Endothelial cell of hepatic sinusoid (primary cell): ENCODE results near the gene DAGLA.

ENCODE experiments used
- in situ Hi-C: cut with HindIII; loops from 2 replicates; pipeline ENCODE4 v1.10.0; 2017; ENCODE audit warnings: low sequenced_read_pairs

Gene DAGLA

DNA sequence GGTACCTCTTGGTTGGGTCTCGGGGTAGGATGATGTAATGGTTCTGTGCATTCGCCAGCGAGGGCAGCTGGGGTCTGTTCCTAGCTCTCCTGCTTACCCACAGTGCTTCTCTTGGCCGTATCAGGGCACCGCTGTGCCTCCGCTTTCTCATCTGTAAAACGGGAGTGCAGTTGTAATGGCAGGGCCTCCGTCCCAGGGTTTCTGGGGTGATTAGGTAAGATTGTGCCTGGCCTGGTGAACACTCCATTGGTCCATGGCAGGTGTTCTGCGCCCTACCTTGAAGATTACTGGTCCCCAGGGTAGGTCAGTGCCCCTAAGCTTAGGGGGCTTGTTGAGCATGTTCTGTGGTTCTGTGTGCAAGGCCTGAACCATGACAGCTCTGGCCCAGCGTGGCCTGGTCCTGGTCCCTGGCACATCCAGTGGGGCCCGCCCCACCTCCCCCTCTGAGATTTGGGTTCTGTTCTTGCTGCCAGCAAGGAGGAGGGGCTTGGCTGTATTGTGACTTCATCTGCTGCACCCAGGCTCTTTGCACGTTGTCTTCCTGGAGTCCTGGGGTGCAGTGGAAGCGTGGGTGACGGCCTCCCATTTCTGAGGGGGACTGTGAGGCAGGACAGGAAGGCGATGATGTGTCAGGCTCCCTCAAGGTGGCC is 77.1 kb downstream of the DAGLA start:
- in situ Hi-C loops = no loop called here

- in situ Hi-C loops = no loop called here
Observed at GRCh38 chr11:61760946-61761345, 80.8 kb downstream of the DAGLA start.

- in situ Hi-C loops = no loop called here
Observed at GRCh38 chr11:61761440-61762222, 81.4 kb downstream of the DAGLA start.

DNA sequence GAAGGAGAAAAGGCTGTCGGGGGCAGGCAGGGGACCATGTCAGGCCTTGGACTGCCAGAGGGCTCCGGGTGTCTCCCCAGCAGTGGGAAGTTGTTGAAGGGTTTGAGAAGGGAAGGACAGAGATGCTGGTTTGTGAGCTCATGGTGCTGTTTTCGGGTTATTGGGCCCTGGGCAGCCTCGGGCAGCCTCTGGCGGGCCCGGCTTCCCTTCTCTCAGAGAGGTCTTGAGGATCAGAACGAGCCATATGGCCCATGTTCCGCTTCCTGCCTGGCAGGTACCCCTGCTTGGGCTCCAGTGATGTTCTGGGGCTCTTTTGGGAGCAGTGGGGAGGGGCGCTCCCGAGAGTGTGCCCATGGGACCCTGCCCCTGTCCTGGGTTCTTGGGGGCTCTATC is 82.0 kb downstream of the DAGLA start:
- in situ Hi-C loops = no loop called here

- in situ Hi-C loops = no loop called here
Observed at GRCh38 chr11:61762798-61763197, 82.6 kb downstream of the DAGLA start.

DNA sequence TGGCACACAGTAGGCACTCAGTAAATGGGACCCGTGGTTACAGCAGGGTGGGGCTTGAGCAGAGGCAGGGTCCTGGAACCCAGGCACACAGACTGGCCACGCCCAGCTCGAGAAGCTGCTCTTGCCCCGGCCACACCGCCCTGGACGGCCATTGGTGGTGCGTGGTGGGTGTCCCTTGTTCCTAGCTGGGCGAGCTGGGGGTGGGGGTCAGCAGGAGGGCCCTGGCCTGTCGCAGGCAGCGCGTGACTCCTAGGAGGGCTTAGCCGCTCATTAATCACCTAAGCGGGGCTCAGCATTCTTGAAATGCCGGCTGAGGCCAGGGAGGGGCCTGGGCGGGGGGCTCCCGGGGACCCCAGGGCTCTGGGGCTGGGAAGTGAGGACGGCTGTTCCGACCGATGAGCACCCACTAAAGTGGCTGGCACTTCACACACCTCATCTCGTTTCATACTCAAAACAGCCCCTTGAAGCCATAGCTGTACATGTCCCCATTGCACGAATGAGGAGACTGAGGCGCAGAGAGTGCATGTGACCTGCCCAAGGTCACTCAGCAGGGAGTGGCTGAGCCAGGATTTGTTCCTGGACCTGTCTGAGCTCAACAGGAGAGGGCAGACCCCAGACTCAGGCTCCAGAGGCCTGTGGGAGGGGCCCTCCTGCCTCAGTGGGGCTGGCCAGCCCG is 83.9 kb downstream of the DAGLA start:
- in situ Hi-C loops = no loop called here

GRCh38 chr11:61764606-61765260 is 84.5 kb downstream of the DAGLA start:
- in situ Hi-C loops = no loop called here

DNA sequence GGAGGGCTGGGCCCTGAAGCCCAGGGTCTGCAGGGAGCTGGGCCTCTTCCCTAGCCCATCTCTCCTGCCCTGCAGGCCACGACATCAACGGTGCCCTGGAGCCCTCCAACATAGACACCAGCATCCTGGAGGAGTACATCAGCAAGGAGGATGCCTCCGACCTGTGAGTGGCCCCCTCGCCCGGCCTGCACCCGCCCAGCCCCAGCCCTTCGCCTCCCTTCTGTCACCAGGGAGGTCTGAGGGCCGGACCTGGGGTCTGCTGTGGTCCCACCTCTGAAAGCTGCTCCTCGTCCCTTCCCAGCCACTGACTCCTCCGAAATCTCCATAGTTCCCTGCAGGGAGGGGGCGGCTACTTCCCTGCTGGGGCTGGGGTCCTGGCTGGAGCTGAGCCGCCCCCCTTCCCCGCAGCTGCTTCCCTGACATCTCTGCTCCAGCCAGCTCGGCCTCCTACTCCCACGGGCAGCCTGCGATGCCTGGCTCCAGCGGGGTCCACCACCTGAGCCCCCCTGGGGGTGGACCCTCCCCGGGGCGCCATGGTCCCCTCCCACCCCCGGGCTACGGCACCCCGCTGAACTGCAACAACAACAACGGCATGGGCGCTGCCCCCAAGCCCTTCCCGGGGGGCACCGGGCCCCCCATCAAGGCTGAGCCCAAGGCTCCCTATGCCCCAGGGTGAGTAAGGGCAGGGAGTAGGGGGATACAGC is 85.5 kb downstream of the DAGLA start:
- in situ Hi-C loops = no loop called here

GRCh38 chr11:61766353-61766841 is 86.2 kb downstream of the DAGLA start:
- in situ Hi-C loops = no loop called here

GRCh38 chr11:61768376-61769076 is 88.3 kb downstream of the DAGLA start:
- in situ Hi-C loops = no loop called here

DNA sequence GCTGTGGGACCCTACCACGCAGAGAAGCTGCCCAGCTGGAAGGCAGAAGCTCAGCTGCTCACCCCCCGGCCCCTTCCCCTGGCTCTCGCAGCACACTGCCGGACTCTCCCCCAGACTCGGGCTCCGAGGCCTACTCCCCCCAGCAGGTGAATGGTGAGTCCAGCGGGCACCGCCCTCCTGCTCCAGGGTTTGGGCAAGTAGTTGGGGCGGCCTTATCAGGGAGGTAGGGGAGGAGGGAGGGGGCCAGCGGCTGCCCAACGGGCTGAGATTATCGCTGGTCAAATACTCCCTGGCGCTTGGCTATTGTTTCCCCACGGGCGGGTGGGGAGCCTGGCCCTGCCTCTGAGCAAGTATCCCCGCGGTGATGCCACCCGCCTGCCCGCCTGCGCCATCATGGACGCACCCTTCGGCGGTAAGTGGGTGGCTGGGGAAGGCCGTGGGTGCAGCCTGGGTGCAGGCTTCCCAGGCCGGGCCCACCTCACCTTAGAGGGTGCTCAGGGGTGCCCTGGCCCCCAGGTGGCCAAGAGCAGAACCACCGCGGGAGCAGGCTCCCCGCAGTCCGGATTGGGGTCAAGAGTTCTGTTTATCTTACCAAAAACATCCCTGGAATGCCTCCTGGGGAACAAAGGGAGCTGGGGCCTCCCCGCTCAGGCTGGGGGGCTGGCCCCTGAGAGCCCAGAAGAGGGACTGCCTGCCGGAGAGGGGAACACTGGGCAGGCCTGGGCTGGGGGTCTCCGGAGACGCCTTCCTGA is 89.2 kb downstream of the DAGLA start:
- in situ Hi-C loops = no loop called here

DNA sequence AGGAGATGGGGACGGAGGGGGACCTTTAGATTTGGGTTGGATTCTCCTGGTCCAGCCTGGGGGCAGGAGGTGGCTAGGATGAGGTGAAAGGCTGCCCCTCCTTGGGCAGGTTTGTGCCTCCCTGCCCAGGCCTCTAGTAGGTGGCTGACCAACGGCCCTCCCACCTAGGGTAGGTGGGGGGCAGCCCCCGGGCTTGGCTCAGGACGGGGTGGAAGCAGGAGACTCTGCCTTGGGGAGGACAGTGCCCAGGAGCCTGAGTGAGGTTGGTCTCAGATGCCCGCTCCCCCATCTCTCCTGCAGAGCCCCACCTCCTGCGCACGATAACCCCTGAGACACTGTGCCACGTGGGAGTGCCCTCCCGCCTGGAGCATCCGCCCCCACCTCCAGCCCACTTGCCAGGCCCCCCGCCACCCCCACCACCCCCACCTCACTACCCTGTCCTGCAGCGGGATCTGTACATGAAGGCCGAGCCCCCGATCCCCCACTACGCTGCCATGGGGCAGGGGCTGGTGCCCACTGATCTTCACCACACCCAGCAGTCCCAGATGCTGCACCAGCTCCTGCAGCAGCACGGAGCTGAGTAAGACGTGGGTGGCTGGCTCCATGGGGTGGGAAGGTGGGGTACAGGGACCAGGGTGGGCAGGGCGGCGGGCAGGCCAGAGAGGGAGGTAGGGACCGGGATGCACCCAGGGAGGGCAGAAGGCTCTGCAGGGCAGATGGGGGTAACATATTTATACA is 89.9 kb downstream of the DAGLA start:
- in situ Hi-C loops = no loop called here

DNA sequence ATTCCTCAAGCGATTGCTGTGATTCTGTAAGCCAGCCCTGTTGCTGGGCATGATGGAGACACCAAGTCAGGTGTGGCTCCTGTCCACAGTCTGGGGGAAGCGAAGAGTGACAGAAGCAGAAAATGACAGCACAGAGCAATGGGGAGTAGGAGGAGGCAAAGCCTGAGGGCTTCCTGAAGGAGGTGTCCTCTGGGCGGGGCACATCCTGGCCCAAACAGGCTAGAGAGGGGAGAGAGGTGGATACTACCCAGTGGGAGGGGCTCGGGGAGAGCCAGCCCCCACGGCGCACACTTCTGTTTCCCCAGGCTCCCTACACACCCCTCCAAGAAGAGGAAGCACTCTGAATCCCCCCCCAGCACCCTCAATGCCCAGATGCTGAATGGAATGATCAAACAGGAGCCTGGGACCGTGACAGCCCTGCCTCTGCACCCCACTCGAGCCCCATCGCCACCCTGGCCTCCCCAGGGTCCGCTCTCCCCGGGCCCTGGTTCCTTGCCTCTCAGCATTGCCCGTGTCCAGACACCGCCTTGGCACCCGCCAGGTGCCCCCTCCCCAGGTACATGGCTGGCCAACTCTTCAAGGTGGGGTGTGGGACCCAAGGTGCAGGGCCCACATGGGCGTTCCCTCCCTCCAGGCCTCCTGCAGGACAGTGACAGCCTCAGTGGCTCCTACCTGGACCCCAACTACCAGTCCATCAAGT is 91.2 kb downstream of the DAGLA start:
- in situ Hi-C loops = no loop called here

DNA sequence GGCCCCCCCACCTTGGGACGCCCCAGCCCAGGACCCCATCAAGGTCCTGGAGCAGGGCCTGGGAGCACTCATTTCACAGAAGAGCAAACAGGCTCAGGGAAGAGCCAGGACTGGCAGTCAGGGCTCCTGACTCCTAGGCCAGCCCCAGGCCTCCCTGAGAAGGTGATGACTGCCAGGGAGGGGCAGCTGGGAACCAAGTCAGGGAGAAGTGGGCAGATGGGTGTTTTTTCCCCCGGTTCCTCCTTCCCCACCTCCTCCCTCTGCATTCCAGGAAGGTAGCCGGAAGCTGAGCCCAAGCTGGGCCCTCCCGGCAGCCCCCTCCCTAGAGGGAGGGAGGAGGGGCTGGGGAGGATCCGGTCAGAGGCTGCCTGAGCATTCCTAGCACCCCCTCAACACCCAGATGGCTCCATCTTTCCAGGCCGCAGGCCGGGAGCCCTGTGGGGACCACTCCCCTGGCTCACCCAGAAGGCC is 91.8 kb downstream of the DAGLA start:
- in situ Hi-C loops = no loop called here

- in situ Hi-C loops = no loop called here
Observed at GRCh38 chr11:61773356-61773755, 93.2 kb downstream of the DAGLA start.

DNA sequence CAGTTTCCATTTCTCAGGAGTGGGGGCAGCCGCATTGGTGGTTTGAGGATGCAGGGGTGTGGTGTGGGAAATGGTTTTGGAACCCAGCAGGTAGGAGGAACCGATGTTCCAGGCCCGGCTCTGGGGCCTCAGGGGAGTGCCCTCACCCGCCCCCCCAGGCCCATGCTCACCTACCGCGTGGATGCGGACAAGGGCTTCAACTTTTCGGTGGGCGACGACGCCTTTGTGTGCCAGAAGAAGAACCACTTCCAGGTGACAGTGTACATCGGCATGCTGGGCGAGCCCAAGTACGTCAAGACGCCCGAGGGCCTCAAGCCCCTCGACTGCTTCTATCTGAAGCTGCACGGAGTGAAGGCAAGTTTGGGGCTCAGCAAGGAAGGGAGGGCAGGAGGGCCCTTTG is 93.6 kb downstream of the DAGLA start:
- in situ Hi-C loops = no loop called here

DNA sequence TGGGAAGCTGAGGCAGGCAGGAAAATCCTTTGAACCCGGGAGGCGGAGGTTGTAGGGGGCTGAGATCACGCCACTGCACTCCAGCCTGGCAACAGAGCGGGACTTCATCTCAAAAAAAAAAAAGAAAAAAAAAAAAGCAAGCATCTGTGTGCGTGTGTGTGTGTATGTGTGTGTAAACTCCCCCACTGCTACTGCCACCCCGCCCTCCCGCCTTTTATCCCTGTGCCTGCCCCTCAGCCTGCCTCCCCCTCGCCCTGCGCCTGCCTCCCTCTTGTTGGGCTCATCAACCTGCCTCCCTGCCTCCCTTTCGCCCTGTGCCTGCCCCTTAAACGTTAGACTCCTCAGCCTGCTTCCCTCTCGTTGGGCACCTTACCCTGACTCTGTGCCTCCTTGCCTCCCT is 94.2 kb downstream of the DAGLA start:
- in situ Hi-C loops = no loop called here

DNA sequence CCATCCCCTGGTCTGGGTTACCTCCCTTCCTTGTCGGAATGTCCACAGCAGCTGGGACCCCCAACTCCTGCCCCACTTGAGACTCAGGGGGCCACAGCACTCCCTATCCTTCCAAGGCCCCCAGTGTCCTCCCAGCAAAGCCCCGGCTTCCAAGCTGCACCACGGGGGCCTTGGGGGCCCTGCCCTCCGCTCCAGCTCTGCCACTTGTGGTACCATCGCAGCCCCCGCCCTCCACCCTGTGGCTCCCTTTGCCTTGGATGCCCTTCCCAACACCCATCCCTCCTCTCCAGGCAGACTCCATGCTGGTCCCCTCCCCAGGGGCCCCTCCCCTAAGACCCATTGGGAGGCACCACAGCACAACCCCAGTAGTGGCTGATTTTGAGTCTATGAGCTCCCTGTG is 94.9 kb downstream of the DAGLA start:
- in situ Hi-C loops = no loop called here
